PFSK-1 (cell line): ENCODE data around the gene THAP6.

ENCODE experiments used
- FOXP2 ChIP-seq: optimal IDR thresholded peaks from 2 replicates; pipeline ENCODE3; 2011; ENCODE audit warnings: borderline replicate concordance, control low read depth, inconsistent platforms; ENCODE audit not compliant: insufficient read depth; ENCODE audit errors: extremely low read length, extremely low read depth
- POLR2AphosphoS5 ChIP-seq: IDR thresholded peaks from 2 replicates; pipeline ENCODE4 v1.6.1; 2012; ENCODE audit warnings: low read depth, mild to moderate bottlenecking, control low read depth, low read length, moderate library complexity
- REST ChIP-seq, 2 experiments: IDR thresholded peaks; 2 replicates each; pipeline versions ENCODE4 v1.6.1 to v1.8.0; 2011 to 2012; ENCODE audit warnings: low read depth in 2 of 2, low read length in 2 of 2, control low read depth in 1 of 2, inconsistent platforms in 1 of 2, mild to moderate bottlenecking in 1 of 2, moderate library complexity in 1 of 2; ENCODE audit not compliant: insufficient read depth in 1 of 2
- SIN3A ChIP-seq: IDR thresholded peaks from 2 replicates; pipeline ENCODE4 v1.6.1; 2012; ENCODE audit warnings: mild to moderate bottlenecking, low read length, moderate library complexity, borderline replicate concordance; ENCODE audit not compliant: insufficient read depth
- TAF1 ChIP-seq: IDR thresholded peaks from 2 replicates; pipeline ENCODE4 v1.6.1; 2012; ENCODE audit warnings: low read length, control low read depth, borderline replicate concordance; ENCODE audit not compliant: insufficient read depth

The THAP6 gene

DNA sequence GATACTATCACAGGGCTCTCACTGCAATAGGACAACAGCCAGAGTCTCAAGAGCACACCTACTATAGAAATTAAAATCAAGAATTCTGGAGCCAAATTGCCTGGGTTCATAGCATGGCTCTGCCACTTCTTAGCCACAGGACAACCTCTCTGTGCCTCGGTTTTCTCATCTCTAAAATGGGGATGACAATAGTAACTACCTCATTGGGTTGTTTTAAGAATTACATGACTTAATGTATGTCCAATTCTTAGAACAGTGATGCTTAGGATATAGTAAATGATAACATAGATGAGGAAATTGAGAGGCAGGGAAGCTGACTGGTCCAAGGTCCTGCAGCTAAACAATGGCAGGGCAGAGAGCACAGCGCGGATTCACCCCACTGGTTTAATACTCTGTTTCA is 30.6 kb downstream of the THAP6 start:
- no peak for TF ChIP-seq POLR2AphosphoS5

DNA sequence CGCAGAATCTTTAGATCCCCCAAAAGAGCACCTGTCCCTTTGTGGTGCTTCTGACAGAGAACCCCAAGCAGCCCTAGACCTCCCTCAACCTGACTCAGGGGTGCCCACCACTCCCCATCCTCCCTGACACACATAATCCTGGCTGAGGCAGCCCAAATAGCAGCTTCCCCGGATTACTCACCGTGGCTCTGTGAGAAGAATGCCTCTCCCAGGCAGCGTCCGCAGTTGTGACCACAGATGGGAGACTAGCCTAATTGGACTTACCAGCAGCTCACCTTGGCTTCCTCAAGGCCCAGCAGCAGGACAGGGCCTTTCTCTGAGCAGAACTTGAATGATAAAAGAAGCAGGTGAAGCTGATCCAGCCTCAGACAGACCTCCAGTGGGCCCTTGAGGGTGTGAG is 31.3 kb downstream of the THAP6 start:
- TF ChIP-seq REST (IDR thresholded peaks at IDR 0.05; ENCODE audit: insufficient read depth in 1 of 2, low read depth in 2 of 2, low read length in 2 of 2) (no peak), FOXP2 (no peak), POLR2AphosphoS5 (no peak), SIN3A (no peak), TAF1 (no peak)

GRCh38 chr4:75547647-75548387 is 33.5 kb downstream of the THAP6 start:
- TF ChIP-seq SIN3A (no peak), REST (IDR thresholded peaks at IDR 0.05; ENCODE audit: insufficient read depth in 1 of 2, low read depth in 2 of 2, low read length in 2 of 2) (no peak), TAF1 (no peak), FOXP2 (no peak), POLR2AphosphoS5 (no peak)

GRCh38 chr4:75549019-75549418 is 34.7 kb downstream of the THAP6 start:
- TF ChIP-seq FOXP2 (no peak), POLR2AphosphoS5 (no peak), REST (IDR thresholded peaks at IDR 0.05; ENCODE audit: insufficient read depth in 1 of 2, low read depth in 2 of 2, low read length in 2 of 2) (no peak), TAF1 (no peak), SIN3A (no peak)

DNA sequence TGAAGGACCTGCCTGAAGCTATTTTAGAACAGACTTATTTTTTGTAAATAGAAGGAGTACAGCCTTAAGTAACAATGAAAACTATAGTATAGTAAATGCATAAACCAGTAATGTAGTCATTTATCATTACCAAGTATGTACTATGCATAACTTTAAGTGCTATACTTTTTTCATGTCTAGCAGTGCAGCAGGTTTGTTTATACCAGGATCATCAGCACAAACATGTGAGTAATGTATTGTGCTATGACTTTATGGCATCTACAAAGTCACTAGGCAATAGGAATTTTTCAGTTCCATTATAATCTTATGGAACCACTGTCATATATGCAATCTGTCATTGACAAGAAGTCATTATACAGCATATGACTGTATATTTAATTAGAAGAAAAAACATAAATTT is 38.2 kb downstream of the THAP6 start:
- TF ChIP-seq FOXP2 (no peak), POLR2AphosphoS5 (no peak), REST (IDR thresholded peaks at IDR 0.05; ENCODE audit: insufficient read depth in 1 of 2, low read depth in 2 of 2, low read length in 2 of 2) (no peak), SIN3A (no peak), TAF1 (no peak)
